SK-N-SH (cell line): ENCODE data around the gene INS. TPM values are rescaled to one million over a fixed set of nuclear protein-coding genes. Genes with fewer than 3 reads are reported as not detected.

Experiments used
- CTCF ChIA-PET: fragments of 300-600, 350-600 bp; formaldehyde crosslinking; extraction: SDS; loops from one replicate; lab custom pipeline; 2021; lab: Yijun Ruan, JAX
- POLR2A ChIA-PET: fragments of 350-600 bp; sonication (Branson Sonifier 250); formaldehyde crosslinking; extraction: SDS; loops from one replicate; lab custom pipeline; 2020; ENCODE audit warnings: antibody characterized with exemption, inconsistent platforms; lab: Yijun Ruan, JAX
- DNase-seq: peaks from one replicate; pipeline ENCODE4 v3.0.0; 2012
- H2AFZ ChIP-seq: fragments of 200-600 bp; sonication (generic); 2 replicates; pipeline ENCODE4 v1.8.1; 2016; ENCODE audit warnings: antibody characterized with exemption, mild to moderate bottlenecking, low read depth
- H3F3A ChIP-seq: fragments of 200-600 bp; sonication (generic); replicated peaks from 2 replicates; pipeline ENCODE3; 2016; ENCODE audit warnings: antibody characterized with exemption, mild to moderate bottlenecking; ENCODE audit not compliant: insufficient read depth
- H3K27ac ChIP-seq, 2 experiments: fragments of 200-500 bp in 1 of 2; fragments of 200-600 bp in 1 of 2; sonication (Bioruptor generic) in 1 of 2; sonication (generic), shearing (Covaris generic) in 1 of 2; 2 replicates each; pipeline versions ENCODE4 v1.5.1 to v1.6.1; 2014 to 2016; ENCODE audit warnings: low read depth in 2 of 2, inconsistent platforms in 1 of 2, low read length in 1 of 2, mild to moderate bottlenecking in 1 of 2, mixed read lengths in 1 of 2
- H3K27me3 ChIP-seq: fragments of 200-600 bp; sonication (generic), shearing (Covaris generic); 2 replicates; pipeline ENCODE4 v1.6.1; 2016; ENCODE audit warnings: mixed run types; ENCODE audit not compliant: insufficient read depth
- H3K36me3 ChIP-seq, 2 experiments: fragments of 200-500 bp in 1 of 2; fragments of 200-600 bp in 1 of 2; sonication (Bioruptor generic) in 1 of 2; sonication (generic) in 1 of 2; replicated peaks in 1 of 2; 2 replicates each; pipeline versions ENCODE3 to v1.5.1; 2014 to 2016; ENCODE audit warnings: low read length in 1 of 2, mild to moderate bottlenecking in 1 of 2; ENCODE audit not compliant: insufficient read depth in 2 of 2, control insufficient read depth in 1 of 2
- H3K4me1 ChIP-seq, 2 experiments: fragments of 200-500 bp in 1 of 2; fragments of 200-600 bp in 1 of 2; sonication (Bioruptor generic) in 1 of 2; sonication (generic), shearing (Covaris generic) in 1 of 2; 2 replicates each; pipeline versions ENCODE4 v1.5.1 to v1.6.1; 2014 to 2016; ENCODE audit warnings: low read depth in 1 of 2, low read length in 1 of 2, mixed run types in 1 of 2; ENCODE audit not compliant: insufficient read depth in 2 of 2, control insufficient read depth in 1 of 2
- H3K4me2 ChIP-seq: fragments of 200-600 bp; sonication (generic), shearing (Covaris generic); 2 replicates; pipeline ENCODE4 v1.6.1; 2017; ENCODE audit warnings: mixed run types
- H3K4me3 ChIP-seq, 2 experiments: fragments of 200-500 bp in 1 of 2; fragments of 200-600 bp in 1 of 2; sonication (Bioruptor generic) in 1 of 2; sonication (generic), shearing (Covaris generic) in 1 of 2; 2 replicates each; pipeline versions ENCODE4 v1.5.1 to v1.8.1; 2014 to 2016; ENCODE audit warnings: low read depth in 2 of 2, inconsistent platforms in 1 of 2, low read length in 1 of 2, mild to moderate bottlenecking in 1 of 2, mixed read lengths in 1 of 2, moderate library complexity in 1 of 2
- H3K79me2 ChIP-seq: fragments of 200-600 bp; sonication (generic); 2 replicates; pipeline ENCODE4 v1.8.1; 2017; ENCODE audit warnings: mild to moderate bottlenecking; ENCODE audit not compliant: insufficient read depth
- H3K9ac ChIP-seq: fragments of 200-600 bp; sonication (generic); 2 replicates; pipeline ENCODE4 v1.6.1; 2017; ENCODE audit warnings: mixed run types
- H3K9me2 ChIP-seq: fragments of 200-600 bp; sonication (generic); 2 replicates; pipeline ENCODE4 v1.6.1; 2017; ENCODE audit warnings: mixed run types
- H3K9me3 ChIP-seq: fragments of 200-600 bp; sonication (generic); 2 replicates; pipeline ENCODE4 v1.6.1; 2017; ENCODE audit warnings: mixed run types, mild to moderate bottlenecking, moderate library complexity
- H4K20me1 ChIP-seq: fragments of 200-600 bp; sonication (generic); 2 replicates; pipeline ENCODE4 v1.6.1; 2017; ENCODE audit warnings: mild to moderate bottlenecking, mixed run types; ENCODE audit not compliant: insufficient read depth
- CHD2 ChIP-seq: fragments of 150-350 bp; IDR thresholded peaks from 2 replicates; pipeline ENCODE4 v1.6.1; 2018; ENCODE audit warnings: low read length; ENCODE audit not compliant: partially characterized antibody
- ELF1 ChIP-seq: IDR thresholded peaks from 2 replicates; pipeline ENCODE4 v1.4.0; 2012
- EP300 ChIP-seq, 2 experiments: IDR thresholded peaks; 2 replicates each; pipeline versions ENCODE4 v1.4.0 to v1.6.1; 2012; ENCODE audit warnings: borderline replicate concordance in 1 of 2, low read depth in 1 of 2, low read length in 1 of 2
- FOSL2 ChIP-seq: IDR thresholded peaks from 2 replicates; pipeline ENCODE4 v1.4.0; 2012; ENCODE audit warnings: low read depth, mild to moderate bottlenecking, moderate library complexity, borderline replicate concordance
- FOXJ3 ChIP-seq: sonication (generic); formaldehyde crosslinking; IDR thresholded peaks from 2 replicates; pipeline ENCODE4 v1.5.1; 2020; ENCODE audit warnings: mild to moderate bottlenecking, missing genetic modification reagents
- FOXM1 ChIP-seq: IDR thresholded peaks from 2 replicates; pipeline ENCODE4 v1.4.0; 2012; ENCODE audit warnings: low read depth, mild to moderate bottlenecking
- GATA2 ChIP-seq: sonication (generic); formaldehyde crosslinking; IDR thresholded peaks from 2 replicates; pipeline ENCODE4 v1.5.0; 2020; ENCODE audit warnings: mild to moderate bottlenecking, missing genetic modification reagents
- JUND ChIP-seq: IDR thresholded peaks from 2 replicates; pipeline ENCODE4 v1.4.0; 2012
- MXI1 ChIP-seq: IDR thresholded peaks from 2 replicates; pipeline ENCODE4 v1.6.1; 2012; ENCODE audit warnings: mild to moderate bottlenecking, low read depth, low read length, improper control_type of control experiment
- NFIC ChIP-seq: IDR thresholded peaks from 2 replicates; pipeline ENCODE4 v1.4.0; 2012; ENCODE audit warnings: borderline replicate concordance
- RAD21 ChIP-seq: IDR thresholded peaks from 2 replicates; pipeline ENCODE4 v1.6.1; 2012; ENCODE audit warnings: mild to moderate bottlenecking, low read length
- RCOR1 ChIP-seq: fragments of 150-350 bp; IDR thresholded peaks from 2 replicates; pipeline ENCODE4 v1.6.1; 2017; ENCODE audit warnings: antibody characterized with exemption, low read length
- SIN3A ChIP-seq: IDR thresholded peaks from 2 replicates; pipeline ENCODE4 v1.6.1; 2012; ENCODE audit warnings: low read depth, mild to moderate bottlenecking, low read length, moderate library complexity, borderline replicate concordance
- SMC3 ChIP-seq: IDR thresholded peaks from 2 replicates; pipeline ENCODE4 v1.6.1; 2012; ENCODE audit warnings: low read depth, low read length, improper control_type of control experiment
- TAF1 ChIP-seq: IDR thresholded peaks from 2 replicates; pipeline ENCODE4 v1.6.1; 2012; ENCODE audit warnings: low read depth, mild to moderate bottlenecking, low read length, moderate library complexity, borderline replicate concordance
- TCF12 ChIP-seq: IDR thresholded peaks from 2 replicates; pipeline ENCODE4 v1.4.0; 2012
- YY1 ChIP-seq: IDR thresholded peaks from 2 replicates; pipeline ENCODE4 v1.4.0; 2012; ENCODE audit warnings: low read depth, mild to moderate bottlenecking
- WGBS: methylation state at CpG from one replicate; pipeline ENCODE4 v1.1.6; 2017; ENCODE audit warnings: low lambda C conversion rate; 5-methylcytosine and 5-hydroxymethylcytosine counted together
- polyA plus RNA-seq, 3 experiments: library from polyadenylated mRNA; depleted of rRNA; stranded (reverse); fragments of >200 nt; gene quantifications; 2 replicates each; pipeline ENCODE4 v1.2.3, GENCODE V29; 2012
- TF ChIP-seq, protein P1 (sequence below): IDR thresholded peaks from 2 replicates; pipeline ENCODE4 v1.4.0; 2012; ENCODE audit warnings: low read depth, borderline replicate concordance
- TF ChIP-seq, protein P2 (sequence below): fragments of 200-600 bp; sonication (generic); IDR thresholded peaks from 2 replicates; pipeline ENCODE4 v1.6.1; 2017; ENCODE audit warnings: antibody characterized with exemption, mild to moderate bottlenecking, moderate library complexity

INS gene
- polyA plus RNA-seq, 1 of the 3 experiments (the other 2 are of a cell fraction): not detected

DNA sequence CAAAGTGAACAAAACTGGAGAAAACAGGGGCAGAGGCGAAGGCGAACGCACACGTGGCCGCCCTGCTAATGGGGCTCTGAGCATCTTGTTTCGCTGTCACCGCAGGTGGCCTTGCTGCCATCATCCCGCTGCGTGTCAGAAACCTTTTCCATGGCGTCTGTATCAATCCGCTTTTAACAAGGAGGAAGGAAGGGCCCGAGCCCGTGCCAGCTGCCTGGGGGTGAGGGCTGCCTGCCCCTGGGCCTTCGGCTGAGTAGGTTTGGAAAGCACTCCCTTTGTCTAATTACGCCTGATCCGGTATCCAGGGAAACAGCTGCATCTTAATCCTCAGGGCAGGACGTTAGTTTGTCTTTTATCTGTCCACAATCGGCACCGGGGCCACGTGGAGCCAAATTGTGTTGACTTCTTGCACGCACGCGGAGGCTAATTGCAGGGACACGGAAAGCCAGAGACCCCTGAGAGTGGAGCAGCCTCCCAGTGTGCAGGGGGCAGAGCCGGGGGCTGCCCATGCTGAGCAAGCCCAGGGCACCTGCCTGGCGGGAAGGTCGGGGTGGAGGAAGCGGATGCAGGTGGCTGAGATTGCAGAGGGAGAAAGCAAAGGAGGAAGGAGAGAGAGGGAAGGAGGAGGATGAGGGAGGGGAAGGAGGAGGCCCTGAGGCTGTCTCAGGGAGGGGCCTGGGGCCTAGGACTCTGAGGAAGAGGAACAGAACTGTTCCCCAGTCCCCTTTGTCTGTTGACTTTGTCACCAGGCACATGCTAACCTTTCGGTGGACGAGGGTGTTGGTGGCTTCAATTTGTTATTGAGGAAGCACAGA is 29.9 kb upstream of the INS start:
- H3K79me2 ChIP-seq: no peaks in the 10 kb centered on the region
- no peaks in the 10 kb centered on the region for H3F3A ChIP-seq
- no peaks in the 10 kb centered on the region for H4K20me1 ChIP-seq
- peak; percentile 74 for DNase-seq
- no peaks in the 10 kb centered on the region for H3K27me3 ChIP-seq
- no peaks in the 10 kb centered on the region for H3K9me2 ChIP-seq
- H3K4me2 ChIP-seq: no peak overlapping the region
- H2AFZ ChIP-seq: no peak overlapping the region
- peak overlapping the region in 1 of 2 experiments; percentile 72; a peak in 2 of 4 replicates for H3K27ac ChIP-seq
- WGBS: 37% methylated on average over 20 of the region's 30 CpGs
- H3K4me3 ChIP-seq: no peak overlapping the region
- H3K9ac ChIP-seq: no peak overlapping the region
- peak; percentile 79; the same call in 1 of the 2 replicates for TF ChIP-seq MXI1
- TF ChIP-seq TCF12: no peak
- TF ChIP-seq FOSL2: no peak
- no peak for TF ChIP-seq RAD21
- no peak for TF ChIP-seq NFIC
- no peak for TF ChIP-seq SIN3A
- peak; percentile 97 for TF ChIP-seq GATA2
- TF ChIP-seq ELF1: no peak
- no peak for TF ChIP-seq FOXM1
- TF ChIP-seq FOXJ3 (CRISPR knock-in tag): peak; percentile 91
- peak in 1 of 2 experiments; percentile 68; a peak in 1 of 4 replicates for TF ChIP-seq EP300 (IDR thresholded peaks at IDR 0.05; ENCODE audit: borderline replicate concordance in 1 of 2, low read depth in 1 of 2, low read length in 1 of 2)
- no peak for TF ChIP-seq YY1
- no peak for TF ChIP-seq RCOR1
- no peak for TF ChIP-seq TAF1
- TF ChIP-seq CHD2: peak; percentile 29
- no peak for TF ChIP-seq SMC3
- H3K36me3 ChIP-seq: no peaks in the 10 kb centered on the region
- H3K4me1 ChIP-seq: peaks cover 0 to 57% of the 10 kb centered on the region in 2 experiments; a peak in 1 of 4 replicates
- H3K9me3 ChIP-seq: no peaks in the 10 kb centered on the region
- ChIA-PET POLR2A (interaction anchor here (0.6 kb wide), 1 partner anchor 124 kb away, joined by 4 read pairs; no protein-coding TSS in a partner anchor), CTCF (interaction anchor here (1.0 to 5.7 kb wide), 2 partner anchors 229 to 254 kb away, joined by 3 to 138 read pairs; partner anchors contain the start of gene KCNQ1)

DNA sequence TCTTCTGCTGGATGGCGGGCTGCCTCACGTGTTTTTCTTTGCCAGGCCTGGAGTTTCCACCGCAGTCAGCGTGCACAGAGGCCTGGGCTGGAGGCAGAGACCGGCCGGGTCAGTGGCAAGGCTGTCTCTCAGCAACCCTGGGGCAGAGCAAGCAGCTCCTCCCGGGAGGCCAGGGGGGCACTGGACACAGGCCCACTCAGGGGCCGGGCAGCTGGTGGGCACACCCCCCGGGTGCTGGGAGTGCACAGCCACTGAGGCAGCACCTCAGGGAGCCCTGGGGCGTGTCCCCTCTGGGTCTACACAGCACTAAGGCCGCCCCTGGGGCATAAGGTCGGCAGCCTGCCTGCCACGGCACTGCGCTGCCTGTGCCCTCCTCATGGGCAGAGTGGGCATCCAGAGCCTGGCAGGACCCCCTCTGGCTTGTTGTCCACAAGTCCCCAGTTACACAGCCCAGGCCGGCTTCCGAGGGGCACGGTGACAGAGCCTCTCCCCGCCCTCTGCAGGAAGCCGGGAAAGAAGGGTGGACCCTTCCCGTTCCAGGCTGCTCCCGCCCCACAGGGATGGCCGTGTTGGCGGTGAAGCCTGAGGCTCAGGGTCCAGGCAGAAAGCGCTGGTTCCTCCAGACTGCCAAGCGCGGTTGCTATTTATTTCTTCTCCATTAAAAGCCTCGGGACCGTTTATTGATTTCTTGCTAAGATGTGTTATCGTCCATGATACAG is 29.1 kb upstream of the INS start:
- WGBS: 68% methylated on average over 20 of the region's 29 CpGs
- H3K4me2 ChIP-seq: no peak overlapping the region
- no peak for TF ChIP-seq SIN3A
- TF ChIP-seq, protein P1, sequence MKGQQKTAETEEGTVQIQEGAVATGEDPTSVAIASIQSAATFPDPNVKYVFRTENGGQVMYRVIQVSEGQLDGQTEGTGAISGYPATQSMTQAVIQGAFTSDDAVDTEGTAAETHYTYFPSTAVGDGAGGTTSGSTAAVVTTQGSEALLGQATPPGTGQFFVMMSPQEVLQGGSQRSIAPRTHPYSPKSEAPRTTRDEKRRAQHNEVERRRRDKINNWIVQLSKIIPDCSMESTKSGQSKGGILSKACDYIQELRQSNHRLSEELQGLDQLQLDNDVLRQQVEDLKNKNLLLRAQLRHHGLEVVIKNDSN: no peak
- TF ChIP-seq JUND: no peak
- no peak for TF ChIP-seq FOSL2
- TF ChIP-seq, protein P2, sequence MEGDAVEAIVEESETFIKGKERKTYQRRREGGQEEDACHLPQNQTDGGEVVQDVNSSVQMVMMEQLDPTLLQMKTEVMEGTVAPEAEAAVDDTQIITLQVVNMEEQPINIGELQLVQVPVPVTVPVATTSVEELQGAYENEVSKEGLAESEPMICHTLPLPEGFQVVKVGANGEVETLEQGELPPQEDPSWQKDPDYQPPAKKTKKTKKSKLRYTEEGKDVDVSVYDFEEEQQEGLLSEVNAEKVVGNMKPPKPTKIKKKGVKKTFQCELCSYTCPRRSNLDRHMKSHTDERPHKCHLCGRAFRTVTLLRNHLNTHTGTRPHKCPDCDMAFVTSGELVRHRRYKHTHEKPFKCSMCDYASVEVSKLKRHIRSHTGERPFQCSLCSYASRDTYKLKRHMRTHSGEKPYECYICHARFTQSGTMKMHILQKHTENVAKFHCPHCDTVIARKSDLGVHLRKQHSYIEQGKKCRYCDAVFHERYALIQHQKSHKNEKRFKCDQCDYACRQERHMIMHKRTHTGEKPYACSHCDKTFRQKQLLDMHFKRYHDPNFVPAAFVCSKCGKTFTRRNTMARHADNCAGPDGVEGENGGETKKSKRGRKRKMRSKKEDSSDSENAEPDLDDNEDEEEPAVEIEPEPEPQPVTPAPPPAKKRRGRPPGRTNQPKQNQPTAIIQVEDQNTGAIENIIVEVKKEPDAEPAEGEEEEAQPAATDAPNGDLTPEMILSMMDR: no peak
- H3K27ac ChIP-seq: peak overlapping the region in 1 of 2 experiments; percentile 72; a peak in 2 of 4 replicates
- DNase-seq: no peak
- no peaks in the 10 kb centered on the region for H3K9me2 ChIP-seq
- no peak overlapping the region for H3K9ac ChIP-seq
- H4K20me1 ChIP-seq: no peaks in the 10 kb centered on the region
- CTCF ChIA-PET: interaction anchor here (1.0 kb wide), 1 partner anchor 255 kb away, joined by 3 read pairs; the partner anchor contains the start of gene KCNQ1
- POLR2A ChIA-PET: no interaction called here
- no peaks in the 10 kb centered on the region for H3K36me3 ChIP-seq
- no peaks in the 10 kb centered on the region for H3K79me2 ChIP-seq
- H3K4me1 ChIP-seq: peaks cover 0 to 65% of the 10 kb centered on the region in 2 experiments; a peak in 1 of 4 replicates
- H3K27me3 ChIP-seq: no peaks in the 10 kb centered on the region
- no peak overlapping the region for H2AFZ ChIP-seq
- H3K4me3 ChIP-seq: no peak overlapping the region
- no peaks in the 10 kb centered on the region for H3F3A ChIP-seq
- H3K9me3 ChIP-seq: no peaks in the 10 kb centered on the region
